Upper lobe of left lung (tissue), 6 donors: Measurements from ENCODE around the gene KRTAP5-4. TPM values are rescaled to one million over a fixed set of nuclear protein-coding genes. Genes with fewer than 3 reads are reported as not detected.
A peak's percentile ranks its signal among the peaks of the same experiment; 100 is the strongest.

ENCODE experiments used
- ATAC-seq, 2 donors: fragments of 200-7000 bp; cut with Tn5 transposase; one replicate each; pipeline ENCODE4 v1.9.1; 2022; ENCODE audit warnings: mild to moderate bottlenecking in 2 of 2, moderate library complexity in 2 of 2; ENCODE audit not compliant: low FRiP score in 2 of 2
- DNase-seq, 2 donors: peaks; one replicate each; pipeline ENCODE4 v3.0.0-alpha.2; 2019 to 2020
- H3K27ac ChIP-seq, 4 donors: fragments of 200-600 bp; sonication (generic); one replicate each; pipeline ENCODE4 v1.5.1; 2016 to 2019
- H3K27me3 ChIP-seq, 4 donors: fragments of 200-600 bp; sonication (generic); one replicate each; pipeline ENCODE4 v1.5.1; 2017 to 2019
- H3K36me3 ChIP-seq, 4 donors: fragments of 200-600 bp; sonication (generic); one replicate each; pipeline ENCODE4 v1.5.1; 2016 to 2019
- H3K4me1 ChIP-seq, 4 donors: fragments of 200-600 bp; sonication (generic); one replicate each; pipeline ENCODE4 v1.5.1; 2018 to 2019
- H3K4me3 ChIP-seq, 4 donors: fragments of 200-600 bp; sonication (generic); one replicate each; pipeline ENCODE4 v1.5.1; 2017 to 2019; ENCODE audit warnings: mild to moderate bottlenecking in 2 of 4, moderate library complexity in 1 of 4
- H3K9me3 ChIP-seq, 4 donors: fragments of 200-600 bp; sonication (generic); one replicate each; pipeline ENCODE4 v1.5.1; 2018 to 2019
- CTCF ChIP-seq, 6 experiments: fragments of 450-650 bp in 4 of 6; fragments of 200-600 bp in 2 of 6; sonication (generic) in 2 of 6; IDR thresholded peaks; one replicate each; pipeline ENCODE4 v1.5.1; 2016 to 2019; ENCODE audit warnings: antibody characterized with exemption in 6 of 6
- EP300 ChIP-seq, 4 donors: sonication (generic); formaldehyde crosslinking; IDR thresholded peaks; one replicate each; pipeline ENCODE4 v1.5.1; 2017; ENCODE audit warnings: antibody characterized with exemption in 4 of 4, control low read depth in 2 of 4
- POLR2A ChIP-seq, 4 donors: fragments of 450-650 bp; IDR thresholded peaks; one replicate each; pipeline ENCODE4 v1.5.1; 2016 to 2017; ENCODE audit warnings: antibody characterized with exemption in 4 of 4, mild to moderate bottlenecking in 2 of 4
- POLR2AphosphoS5 ChIP-seq, 2 donors: sonication (generic); formaldehyde crosslinking; IDR thresholded peaks; one replicate each; pipeline ENCODE4 v1.5.1; 2017; ENCODE audit warnings: antibody characterized with exemption in 2 of 2
- WGBS, 2 donors: methylation state at CpG; one replicate each; pipeline ENCODE4 v1.1.5; 2017 to 2018; 5-methylcytosine and 5-hydroxymethylcytosine counted together
- total RNA-seq, 6 donors: library from RNA; depleted of rRNA in 4 of 6; stranded (reverse); fragments of >200 nt in 4 of 6; gene quantifications; one replicate each; pipeline versions ENCODE4 v1.1.0 to v1.2.1, GENCODE V29; 2016 to 2021
- donor health status: DM: no; HTN: no; CAD: no; lungs with moderate emphysema.
- donor health status: DM: no; HTN: yes; CAD: no; lungs with severe emphysema.

KRTAP5-4 gene
- total RNA-seq, 6 donors from 2014 or later: not detected

- WGBS, 2 donors: 17 to 18% methylated on average over 7 of the region's 7 CpGs
- Histone ChIP-seq H3K4me1 (peaks cover 30 to 42% (median 34%) of the 10 kb centered on the region in 4 donors), H3K27me3 (peaks cover 0 to 20% (median 6%) of the 10 kb centered on the region in 4 donors), H3K27ac (no peak overlapping the region), H3K9me3 (peaks cover 0 to 8% (median 6%) of the 10 kb centered on the region in 4 donors), H3K4me3 (peak overlapping the region in 2 of 4 donors; percentile 58 to 59), H3K36me3 (no peaks in the 10 kb centered on the region)
- no peak for DNase-seq
- no peak for ATAC-seq
- TF ChIP-seq EP300 (IDR thresholded peaks at IDR 0.05) (no peak), POLR2A (IDR thresholded peaks at IDR 0.05) (no peak), CTCF (IDR thresholded peaks at IDR 0.05) (no peak), POLR2AphosphoS5 (IDR thresholded peaks at IDR 0.05) (no peak)
These were observed 47.0 kb downstream of the KRTAP5-4 start for GRCh38 chr11:1574933-1575242.

DNA sequence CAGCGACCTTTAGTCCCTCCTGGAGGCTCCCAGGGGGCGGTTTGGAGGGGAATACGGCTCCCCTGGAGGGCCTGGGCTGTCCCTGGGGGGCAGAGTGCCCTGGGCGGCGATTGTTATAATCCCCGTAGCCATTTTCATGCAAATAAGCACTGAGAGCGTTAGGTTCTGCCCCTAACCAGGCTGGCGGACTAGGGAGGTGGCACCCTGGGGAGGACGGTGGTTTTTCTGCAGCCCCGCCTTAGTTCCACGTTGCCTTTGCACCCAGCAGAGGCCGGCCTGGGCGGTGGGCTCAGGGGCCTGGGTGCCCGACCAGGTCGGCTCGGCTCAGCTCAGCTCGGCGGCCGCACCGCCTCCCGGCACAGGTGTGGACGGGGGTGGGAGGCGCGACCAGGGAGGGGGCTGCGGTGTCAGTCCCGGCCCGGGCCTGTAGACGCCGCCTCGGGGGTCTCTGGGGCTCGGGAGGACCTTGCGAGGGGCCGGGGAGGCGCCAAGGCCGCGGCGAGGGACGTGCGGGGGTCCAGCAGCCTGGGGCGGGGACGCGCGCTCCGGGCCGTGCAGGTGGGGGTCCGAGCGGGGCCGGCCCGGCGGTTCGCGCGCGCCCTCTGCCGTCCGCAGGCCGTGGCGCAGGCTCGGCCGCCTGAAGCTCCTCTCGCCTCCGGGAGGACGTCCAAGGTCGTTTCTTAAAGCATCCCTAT lies 47.6 kb downstream of the KRTAP5-4 start:
- Histone ChIP-seq H3K27ac (peak overlapping the region; percentile 75 to 90 (median 82)), H3K36me3 (no peaks in the 10 kb centered on the region), H3K27me3 (peaks cover 0 to 20% (median 6%) of the 10 kb centered on the region in 4 donors), H3K4me3 (peak overlapping the region in 3 of 4 donors; percentile 58 to 61 (median 59)), H3K4me1 (peaks cover 30 to 47% (median 36%) of the 10 kb centered on the region in 4 donors), H3K9me3 (peaks cover 0 to 8% (median 6%) of the 10 kb centered on the region in 4 donors)
- 0% methylated on average over 6 to 32 of the region's 64 CpGs for WGBS, 2 donors
- TF ChIP-seq EP300 (IDR thresholded peaks at IDR 0.05): no peak
- TF ChIP-seq CTCF (IDR thresholded peaks at IDR 0.05): peak; percentile 93 to 97 (median 96)
- peak; percentile 39 to 79 for ATAC-seq
- peak in 1 of 2 donors; percentile 95 for DNase-seq

DNA sequence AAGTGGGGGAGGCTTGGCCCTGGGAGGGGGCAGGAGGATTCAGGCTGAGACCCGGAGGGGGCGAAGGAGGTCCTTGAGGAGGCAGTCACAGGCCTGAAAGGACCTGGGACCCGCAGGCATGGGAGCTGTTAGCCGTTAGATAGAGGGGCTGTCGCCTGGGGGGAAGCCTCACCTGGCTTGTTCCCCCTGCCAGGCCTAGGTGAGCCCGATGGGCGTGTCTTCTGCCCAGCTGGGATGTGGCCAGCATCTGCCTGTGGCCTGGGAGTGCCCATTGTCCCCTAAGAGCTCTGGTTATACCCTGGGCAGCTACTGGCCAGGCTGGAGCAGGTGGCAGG lies 48.1 kb downstream of the KRTAP5-4 start:
- DNase-seq: peak; percentile 79 to 87
- peak overlapping the region; percentile 75 to 90 (median 82) for H3K27ac ChIP-seq
- no peak for TF ChIP-seq EP300 (IDR thresholded peaks at IDR 0.05)
- peak in 1 of 4 donors; percentile 55 for TF ChIP-seq POLR2A (IDR thresholded peaks at IDR 0.05)
- TF ChIP-seq CTCF (IDR thresholded peaks at IDR 0.05): no peak
- peak in 1 of 2 donors; percentile 35 for TF ChIP-seq POLR2AphosphoS5 (IDR thresholded peaks at IDR 0.05)
- ATAC-seq: peak; percentile 29 to 85
- 4 to 11% methylated on average over 5 to 7 of the region's 7 CpGs for WGBS, 2 donors
- H3K9me3 ChIP-seq: peaks cover 0 to 8% (median 6%) of the 10 kb centered on the region in 4 donors
- H3K4me3 ChIP-seq: peak overlapping the region in 3 of 4 donors; percentile 58 to 61 (median 59)
- H3K36me3 ChIP-seq: no peaks in the 10 kb centered on the region
- peaks cover 0 to 20% (median 6%) of the 10 kb centered on the region in 4 donors for H3K27me3 ChIP-seq
- peaks cover 30 to 52% (median 36%) of the 10 kb centered on the region in 4 donors for H3K4me1 ChIP-seq

DNA sequence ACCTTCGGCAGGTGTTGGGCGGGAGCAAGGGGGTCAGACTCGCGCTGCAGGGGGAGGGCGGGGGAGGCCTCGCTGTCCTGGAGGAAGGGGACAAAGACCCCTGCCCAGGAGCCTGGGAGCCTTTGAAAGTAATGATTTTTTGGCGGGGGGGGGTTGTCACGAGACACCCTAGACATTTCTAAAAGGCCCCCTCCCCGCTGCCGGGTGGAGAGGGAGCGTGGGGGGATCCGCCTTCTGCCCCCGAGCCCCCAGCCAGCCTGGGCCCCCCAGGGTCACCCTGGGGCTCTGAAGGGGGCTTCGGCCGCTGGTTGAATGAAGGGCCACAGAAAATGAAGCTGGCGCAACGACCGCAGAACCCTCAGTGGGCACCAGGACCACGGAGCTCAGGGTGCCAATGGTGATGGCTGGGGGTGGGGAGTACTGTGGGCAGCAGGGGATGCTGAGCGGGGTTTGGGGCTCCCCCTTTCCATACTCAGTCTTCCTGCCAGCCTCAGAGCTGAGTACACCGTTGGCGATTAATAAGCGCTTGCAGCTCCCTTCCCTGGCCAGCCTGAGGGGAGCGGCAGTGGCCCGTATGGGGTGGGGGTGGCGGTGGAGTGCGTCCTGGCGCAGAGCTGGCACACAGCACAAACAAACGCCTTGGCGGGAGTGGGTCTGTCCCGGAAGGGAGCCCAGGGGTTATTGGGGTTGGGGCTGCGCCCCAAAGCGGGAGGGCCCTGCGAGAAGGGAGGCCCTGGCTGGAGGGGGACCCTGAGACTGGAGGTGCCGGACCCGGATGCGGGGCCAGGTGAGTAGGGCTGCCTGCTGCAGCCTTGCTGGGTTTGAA lies 48.6 kb downstream of the KRTAP5-4 start:
- peak in 1 of 2 donors; percentile 81 for DNase-seq
- Histone ChIP-seq H3K27ac (peak overlapping the region; percentile 75 to 90 (median 82)), H3K9me3 (peaks cover 0 to 2% (median 2%) of the 10 kb centered on the region in 4 donors), H3K27me3 (peaks cover 0 to 20% (median 6%) of the 10 kb centered on the region in 4 donors), H3K4me3 (peak overlapping the region; percentile 58 to 72 (median 60)), H3K36me3 (no peaks in the 10 kb centered on the region), H3K4me1 (peaks cover 30 to 57% (median 36%) of the 10 kb centered on the region in 4 donors)
- ATAC-seq: peak in 1 of 2 donors; percentile 51
- 1 to 7% methylated on average over 18 to 29 of the region's 37 CpGs for WGBS, 2 donors
- TF ChIP-seq EP300 (IDR thresholded peaks at IDR 0.05): no peak
- no peak for TF ChIP-seq POLR2A (IDR thresholded peaks at IDR 0.05)
- peak in 1 of 6 experiments; percentile 13 for TF ChIP-seq CTCF (IDR thresholded peaks at IDR 0.05)
